Motor neuron (in vitro differentiated cells): ENCODE results near the gene COMT. TPM values are rescaled to one million over a fixed set of nuclear protein-coding genes. Genes with fewer than 3 reads are reported as not detected.

ENCODE experiments used
- ATAC-seq, 8 experiments: fragments of 200-7000 bp; cut with Tn5 transposase; replicated peaks in 6 of 8; 2 replicates each; pipeline ENCODE4 v1.8.0; 2021; ENCODE audit warnings: mild to moderate bottlenecking in 8 of 8, moderate library complexity in 8 of 8
- H3K27ac ChIP-seq, 2 donors: fragments of 250-450 bp; sonication (Bioruptor Pico); 2 replicates each; pipeline ENCODE4 v1.9.0; 2021; ENCODE audit warnings: antibody characterized with exemption in 2 of 2, mild to moderate bottlenecking in 2 of 2, moderate library complexity in 1 of 2
- H3K4me1 ChIP-seq, 2 donors: fragments of 250-450 bp; sonication (Bioruptor Pico); replicated peaks in 1 of 2; 2 replicates each; pipeline ENCODE4 v1.6.1; 2021; ENCODE audit warnings: antibody characterized with exemption in 2 of 2, mild to moderate bottlenecking in 2 of 2, moderate library complexity in 1 of 2
- H3K4me3 ChIP-seq, 5 donors: fragments of 250-450 bp; sonication (Bioruptor Pico); 2 replicates each; pipeline ENCODE4 v1.9.0; 2021; ENCODE audit warnings: antibody characterized with exemption in 5 of 5, mild to moderate bottlenecking in 5 of 5, moderate library complexity in 4 of 5
- WGBS, 10 experiments: fragments of 450-650 bp; shearing (Covaris generic); methylation state at CpG; one replicate each; pipeline ENCODE4 v1.0.0; 2022; 5-methylcytosine and 5-hydroxymethylcytosine counted together
- in situ Hi-C, 9 experiments: fragments of 400-800 bp; cut with MboI; loops; one replicate each; pipeline ENCODE4 v1.15.0; 2021; ENCODE audit warnings: low sequenced_read_pairs in 9 of 9, low pct_unique_long_range_greater_than_20kb in 2 of 9; ENCODE audit not compliant: unreplicated experiment in 9 of 9
- total RNA-seq, 8 experiments: library from RNA; unstranded; fragments of 300-600 nt; gene quantifications; 2 replicates each; pipeline versions ENCODE4 v1.2.3 to v1.2.4, GENCODE V29; 2022

Gene COMT
- total RNA-seq, 8 experiments from 2014 or later, result 22.7 to 99.4 (median 40.8) TPM

GRCh38 chr22:19963863-19964642 is 22.5 kb downstream of the COMT start:
- in situ Hi-C loops, result no loop called here
- H3K4me3 ChIP-seq, result no peak overlapping the region
- WGBS, 10 experiments, result 97 to 100% methylated on average over 1 to 6 of the region's 12 CpGs; no CpG with 5 or more reads in 8 of the 10 experiments
- peak overlapping the region in 1 of 2 donors; percentile 14 for H3K27ac ChIP-seq
- ATAC-seq, result no peak
- peaks cover 47 to 55% of the 10 kb centered on the region in 2 donors for H3K4me1 ChIP-seq

- Histone ChIP-seq H3K27ac (peak overlapping the region in 1 of 2 donors; percentile 23), H3K4me3 (no peak overlapping the region), H3K4me1 (peaks cover 40 to 47% of the 10 kb centered on the region in 2 donors)
- ATAC-seq, result no peak
- 68 to 100% (median 90%) methylated on average over 1 to 6 of the region's 15 CpGs; no CpG with 5 or more reads in 3 of the 10 experiments for WGBS, 10 experiments
- in situ Hi-C loops, result no loop called here
These were observed 23.3 kb downstream of the COMT start for GRCh38 chr22:19964701-19965386.

- WGBS, 10 experiments, result 50 to 100% (median 77%) methylated on average over 1 to 7 of the region's 10 CpGs; no CpG with 5 or more reads in 2 of the 10 experiments
- H3K4me1 ChIP-seq, result peaks cover 28 to 40% of the 10 kb centered on the region in 2 donors
- no peak overlapping the region for H3K4me3 ChIP-seq
- in situ Hi-C loops, result no loop called here
- H3K27ac ChIP-seq, result peak overlapping the region in 1 of 2 donors; percentile 84
- ATAC-seq, result peak in 2 of 8 experiments; percentile 18 to 21
These were observed 24.5 kb downstream of the COMT start for GRCh38 chr22:19965771-19966709.

DNA sequence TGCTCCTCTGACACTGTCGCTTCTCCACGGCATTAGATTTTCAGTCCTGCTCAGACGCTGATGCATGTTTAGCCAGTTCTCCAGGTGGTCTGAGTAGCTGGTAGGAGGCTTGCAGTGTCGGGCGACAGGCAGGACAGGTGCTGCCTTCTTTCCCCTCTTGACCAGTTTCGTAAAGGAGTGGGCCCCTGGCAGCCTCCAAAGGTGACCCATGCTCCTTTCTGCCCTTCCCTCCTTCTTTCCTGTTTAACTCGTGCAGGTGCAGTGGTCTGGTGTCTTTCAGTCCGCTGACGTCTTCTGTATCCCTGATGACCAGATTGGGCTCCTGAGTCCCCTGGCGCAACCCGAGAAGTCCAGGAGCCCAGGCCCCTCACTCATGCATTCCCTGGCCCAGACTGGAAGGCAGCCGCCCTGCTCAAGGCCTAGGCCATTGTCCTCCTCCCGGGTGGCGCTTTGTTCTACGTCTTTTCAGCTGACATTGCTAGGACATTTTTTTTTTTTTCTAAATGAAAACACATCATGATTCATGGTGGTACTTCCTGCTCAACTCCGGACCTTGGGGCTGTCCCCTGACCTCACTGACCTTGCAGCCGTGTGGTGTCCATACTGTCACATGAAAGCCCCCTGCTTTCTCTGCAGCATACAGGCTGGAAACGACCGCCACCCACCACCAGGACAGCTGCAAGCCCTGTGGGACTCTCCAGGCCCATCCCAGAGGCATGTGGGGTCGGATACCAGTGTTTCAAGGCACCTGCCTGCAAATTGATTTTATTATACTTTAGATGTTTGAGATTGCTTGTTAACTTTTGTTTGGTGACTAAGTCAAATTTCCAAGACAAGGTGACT is 25.6 kb downstream of the COMT start:
- peak overlapping the region; percentile 35 to 84 for H3K27ac ChIP-seq
- peak in 5 of 8 experiments; percentile 12 to 50 (median 38) for ATAC-seq
- in situ Hi-C loops, result no loop called here
- 39 to 92% (median 61%) methylated on average over 2 to 10 of the region's 20 CpGs; no CpG with 5 or more reads in 2 of the 10 experiments for WGBS, 10 experiments
- peaks cover 22 to 34% of the 10 kb centered on the region in 2 donors for H3K4me1 ChIP-seq
- no peak overlapping the region for H3K4me3 ChIP-seq

- H3K27ac ChIP-seq, result peak overlapping the region; percentile 23 to 84
- WGBS, 10 experiments, result 40 to 100% (median 90%) methylated on average over 1 to 4 of the region's 7 CpGs; no CpG with 5 or more reads in 3 of the 10 experiments
- peaks cover 14 to 28% of the 10 kb centered on the region in 2 donors for H3K4me1 ChIP-seq
- in situ Hi-C loops, result no loop called here
- no peak overlapping the region for H3K4me3 ChIP-seq
- ATAC-seq, result no peak
These were observed 26.4 kb downstream of the COMT start for GRCh38 chr22:19967850-19968449.

- in situ Hi-C loops, result no loop called here
- Histone ChIP-seq H3K27ac (peak overlapping the region in 1 of 2 donors; percentile 84), H3K4me1 (peaks cover 13 to 26% of the 10 kb centered on the region in 2 donors), H3K4me3 (no peak overlapping the region)
- ATAC-seq, result no peak
- 97 to 100% methylated on average over 1 to 5 of the region's 18 CpGs; no CpG with 5 or more reads in 8 of the 10 experiments for WGBS, 10 experiments
These were observed 26.9 kb downstream of the COMT start for GRCh38 chr22:19968450-19968891.

DNA sequence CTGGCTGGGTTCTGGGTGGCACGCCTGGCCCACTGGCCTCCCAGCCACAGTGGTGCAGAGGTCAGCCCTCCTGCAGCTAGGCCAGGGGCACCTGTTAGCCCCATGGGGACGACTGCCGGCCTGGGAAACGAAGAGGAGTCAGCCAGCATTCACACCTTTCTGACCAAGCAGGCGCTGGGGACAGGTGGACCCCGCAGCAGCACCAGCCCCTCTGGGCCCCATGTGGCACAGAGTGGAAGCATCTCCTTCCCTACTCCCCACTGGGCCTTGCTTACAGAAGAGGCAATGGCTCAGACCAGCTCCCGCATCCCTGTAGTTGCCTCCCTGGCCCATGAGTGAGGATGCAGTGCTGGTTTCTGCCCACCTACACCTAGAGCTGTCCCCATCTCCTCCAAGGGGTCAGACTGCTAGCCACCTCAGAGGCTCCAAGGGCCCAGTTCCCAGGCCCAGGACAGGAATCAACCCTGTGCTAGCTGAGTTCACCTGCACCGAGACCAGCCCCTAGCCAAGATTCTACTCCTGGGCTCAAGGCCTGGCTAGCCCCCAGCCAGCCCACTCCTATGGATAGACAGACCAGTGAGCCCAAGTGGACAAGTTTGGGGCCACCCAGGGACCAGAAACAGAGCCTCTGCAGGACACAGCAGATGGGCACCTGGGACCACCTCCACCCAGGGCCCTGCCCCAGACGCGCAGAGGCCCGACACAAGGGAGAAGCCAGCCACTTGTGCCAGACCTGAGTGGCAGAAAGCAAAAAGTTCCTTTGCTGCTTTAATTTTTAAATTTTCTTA is 27.8 kb downstream of the COMT start:
- WGBS, 10 experiments, result 17 to 100% (median 70%) methylated on average over 1 to 7 of the region's 11 CpGs; no CpG with 5 or more reads in 4 of the 10 experiments
- ATAC-seq, result no peak
- Histone ChIP-seq H3K4me3 (no peak overlapping the region), H3K4me1 (peaks cover 13 to 30% of the 10 kb centered on the region in 2 donors), H3K27ac (peak overlapping the region in 1 of 2 donors; percentile 53)
- in situ Hi-C loops, result no loop called here

DNA sequence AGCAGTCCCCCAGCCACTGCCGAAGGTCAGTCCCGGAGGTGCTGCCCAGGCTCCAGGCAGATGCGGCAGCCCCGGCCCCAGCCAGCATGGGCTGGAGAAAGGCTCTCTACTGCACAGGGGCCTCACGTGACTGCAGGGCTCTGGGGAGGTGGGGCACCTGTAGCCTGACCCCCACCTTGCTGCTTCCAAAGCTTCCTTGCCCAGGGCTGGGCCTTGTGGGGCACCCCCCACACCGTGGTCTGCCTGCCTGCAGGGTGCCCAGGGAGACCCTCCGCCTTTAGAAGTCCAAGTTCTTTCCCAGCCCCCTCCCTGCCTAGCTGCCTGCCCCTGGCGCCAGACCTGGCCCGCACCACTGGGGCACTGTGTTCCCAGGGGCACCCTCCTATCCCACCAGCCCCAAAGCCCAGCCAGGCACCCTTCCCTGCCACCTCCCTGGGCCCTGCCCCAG is 28.5 kb downstream of the COMT start:
- Histone ChIP-seq H3K4me3 (no peak overlapping the region), H3K4me1 (peaks cover 17 to 35% of the 10 kb centered on the region in 2 donors), H3K27ac (peak overlapping the region in 1 of 2 donors; percentile 54)
- in situ Hi-C loops, result no loop called here
- ATAC-seq, result peak in 1 of 8 experiments; percentile 0
- WGBS, 10 experiments, result 80 to 100% (median 100%) methylated on average over 1 to 6 of the region's 9 CpGs; no CpG with 5 or more reads in 4 of the 10 experiments

DNA sequence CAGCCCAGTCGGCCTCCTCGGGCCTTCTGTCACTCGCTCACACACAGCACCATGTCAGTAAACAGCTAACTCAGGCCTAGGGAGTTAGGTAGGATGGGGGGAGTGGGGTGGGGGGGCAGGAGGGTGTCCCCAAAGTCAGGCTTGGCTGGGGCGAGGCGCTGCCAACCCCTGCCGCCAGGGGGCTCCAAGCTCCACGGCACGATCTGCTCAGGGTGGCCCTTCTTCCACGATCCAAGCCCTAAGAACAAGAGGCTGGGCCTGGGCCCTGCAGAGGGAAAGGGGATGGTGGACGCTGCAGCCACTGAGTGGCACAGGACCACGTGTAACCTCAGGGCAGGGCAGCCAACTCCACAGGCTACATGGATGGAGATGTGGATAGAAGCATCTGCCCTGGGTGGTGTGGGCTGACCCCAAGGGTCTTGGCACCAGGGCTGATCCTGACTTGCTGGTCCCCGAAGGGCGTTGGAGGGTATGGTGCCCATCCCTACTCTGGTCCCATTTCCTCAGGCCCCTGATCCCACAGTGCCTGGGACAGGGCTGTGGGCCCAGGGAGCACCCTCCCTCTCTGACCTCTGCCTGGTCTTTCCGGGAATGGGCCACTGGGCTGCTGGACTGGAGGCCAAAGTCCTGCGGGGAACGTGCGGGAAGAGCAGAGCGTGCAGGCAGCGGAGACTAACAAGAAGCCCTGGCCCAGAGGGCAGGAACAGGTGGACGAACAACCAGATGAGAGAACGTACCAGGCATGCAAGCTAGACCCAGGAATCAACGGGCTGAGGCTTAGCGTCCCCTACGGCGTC is 29.1 kb downstream of the COMT start:
- peaks cover 22 to 42% of the 10 kb centered on the region in 2 donors for H3K4me1 ChIP-seq
- in situ Hi-C loops, result no loop called here
- peak; percentile 7 to 49 (median 34) for ATAC-seq
- H3K27ac ChIP-seq, result peak overlapping the region in 1 of 2 donors; percentile 54
- WGBS, 10 experiments, result 43 to 100% (median 70%) methylated on average over 2 to 4 of the region's 25 CpGs; no CpG with 5 or more reads in 7 of the 10 experiments
- H3K4me3 ChIP-seq, result no peak overlapping the region
